Measurements from ENCODE around the gene MEAK7.

MEAK7 gene, protein sequence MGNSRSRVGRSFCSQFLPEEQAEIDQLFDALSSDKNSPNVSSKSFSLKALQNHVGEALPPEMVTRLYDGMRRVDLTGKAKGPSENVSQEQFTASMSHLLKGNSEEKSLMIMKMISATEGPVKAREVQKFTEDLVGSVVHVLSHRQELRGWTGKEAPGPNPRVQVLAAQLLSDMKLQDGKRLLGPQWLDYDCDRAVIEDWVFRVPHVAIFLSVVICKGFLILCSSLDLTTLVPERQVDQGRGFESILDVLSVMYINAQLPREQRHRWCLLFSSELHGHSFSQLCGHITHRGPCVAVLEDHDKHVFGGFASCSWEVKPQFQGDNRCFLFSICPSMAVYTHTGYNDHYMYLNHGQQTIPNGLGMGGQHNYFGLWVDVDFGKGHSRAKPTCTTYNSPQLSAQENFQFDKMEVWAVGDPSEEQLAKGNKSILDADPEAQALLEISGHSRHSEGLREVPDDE

DNA sequence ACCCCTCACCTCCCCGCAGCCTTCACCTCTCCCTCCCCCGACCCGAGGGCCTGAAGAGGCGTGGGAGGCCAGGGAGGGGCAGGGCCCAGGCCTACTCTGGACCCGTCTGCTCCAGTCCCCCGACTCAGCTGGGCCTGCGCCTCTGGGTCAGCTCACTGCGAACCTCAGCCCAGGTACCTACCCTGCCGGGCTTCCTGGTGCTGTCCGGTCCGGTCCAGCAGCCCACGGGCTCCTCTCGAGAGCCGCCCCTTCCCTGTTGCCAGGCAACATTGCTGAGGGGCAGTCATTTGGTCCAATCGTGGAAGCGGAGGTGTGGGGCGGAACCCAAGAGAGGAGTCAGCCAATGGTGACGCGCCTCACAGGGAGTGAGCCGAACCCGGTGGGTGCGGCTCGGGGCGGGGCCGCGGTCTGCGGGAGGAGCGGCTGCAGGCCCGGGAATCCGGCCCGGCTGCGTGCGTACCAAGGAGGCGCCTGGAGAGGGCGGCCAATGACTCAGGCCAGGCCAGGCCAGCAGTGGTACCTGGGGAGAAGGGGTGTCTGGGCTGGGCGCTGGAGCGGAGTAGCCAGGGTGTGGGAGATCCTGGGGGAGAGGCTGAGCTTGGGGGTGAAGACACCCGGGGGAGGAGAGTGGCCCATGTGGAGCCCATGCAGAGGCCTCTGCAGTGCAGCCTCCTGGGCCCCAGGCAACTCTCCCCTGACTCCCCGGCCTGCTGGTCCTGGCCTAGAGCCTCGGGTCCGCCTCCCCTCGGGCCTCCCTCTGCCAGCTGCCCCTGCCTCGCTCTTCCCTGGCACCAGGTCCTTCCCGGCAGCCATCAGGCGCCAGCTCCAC lies at the start of gene MEAK7:
Gene MEAK7, minus strand, starts transcription at position 240 of the 829 bp plus-strand sequence. CDS start 6,573 bp downstream, outside the sequence.
- DNase-seq: peak; percentile 41

DNA sequence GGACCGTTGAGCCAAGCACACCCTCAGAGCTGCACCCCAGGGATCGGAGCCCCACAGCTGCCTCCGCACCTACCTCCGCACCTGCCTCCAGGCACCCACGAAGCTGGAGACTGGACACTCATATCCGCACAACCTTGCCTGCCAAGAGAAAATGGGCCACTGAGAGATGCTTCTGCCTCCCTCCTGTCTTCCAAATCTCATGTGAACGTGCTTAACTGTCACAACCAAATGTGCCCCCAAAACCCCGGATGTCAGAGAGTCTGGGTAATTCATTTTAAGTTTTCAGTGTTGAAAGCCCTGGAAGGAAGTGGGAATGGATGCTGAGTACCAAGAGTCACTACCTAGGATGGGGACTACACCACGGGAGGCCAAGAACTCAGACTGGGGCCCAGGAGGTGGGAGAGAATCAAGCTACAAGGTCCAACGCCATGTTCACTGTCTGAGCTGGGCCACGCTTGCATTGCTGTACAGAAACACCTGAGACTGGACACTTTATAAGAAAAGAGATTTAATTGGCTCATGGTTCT lies 49.5 kb upstream of the MEAK7 start:
- no peak for DNase-seq

DNA sequence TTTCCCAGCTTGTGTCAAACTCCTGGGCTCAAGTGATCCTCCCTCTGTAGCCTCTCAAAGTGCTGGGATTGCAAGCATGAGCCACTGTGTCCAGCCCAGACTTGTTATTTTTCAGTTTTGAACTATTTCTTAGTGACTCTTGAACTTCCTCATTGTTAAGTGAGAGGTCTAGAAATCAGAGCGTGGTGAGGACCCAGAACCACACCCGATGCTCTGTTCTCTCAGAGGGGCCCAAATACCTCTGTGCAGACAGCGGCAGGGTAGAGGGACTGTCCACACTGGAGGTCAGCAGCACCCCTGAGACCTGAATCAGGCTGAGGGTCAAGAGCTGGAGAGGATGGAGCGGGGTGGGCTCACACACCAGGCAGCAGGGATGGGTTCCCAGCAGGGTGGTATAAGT lies 47.7 kb upstream of the MEAK7 start:
- DNase-seq: no peak

DNA sequence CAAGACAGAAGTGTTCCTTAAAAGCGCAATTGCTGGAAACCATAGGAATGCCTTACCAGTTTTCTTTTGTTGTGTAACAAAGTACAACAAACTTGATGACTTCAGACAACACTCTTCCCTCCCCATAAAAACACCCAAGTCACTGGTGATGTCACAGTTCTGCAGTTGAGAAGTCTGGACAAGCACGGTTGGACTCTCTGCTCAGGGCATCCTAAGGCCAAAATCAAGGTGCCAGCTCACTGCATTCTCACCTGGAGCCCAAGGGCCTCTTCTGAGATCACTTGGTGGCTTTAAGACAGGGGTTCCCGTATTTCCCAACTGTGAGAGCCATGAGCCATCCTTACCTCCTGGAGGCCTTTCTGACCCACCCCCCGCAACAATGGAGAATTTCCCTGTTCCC lies 45.6 kb upstream of the MEAK7 start:
- no peak for DNase-seq

DNA sequence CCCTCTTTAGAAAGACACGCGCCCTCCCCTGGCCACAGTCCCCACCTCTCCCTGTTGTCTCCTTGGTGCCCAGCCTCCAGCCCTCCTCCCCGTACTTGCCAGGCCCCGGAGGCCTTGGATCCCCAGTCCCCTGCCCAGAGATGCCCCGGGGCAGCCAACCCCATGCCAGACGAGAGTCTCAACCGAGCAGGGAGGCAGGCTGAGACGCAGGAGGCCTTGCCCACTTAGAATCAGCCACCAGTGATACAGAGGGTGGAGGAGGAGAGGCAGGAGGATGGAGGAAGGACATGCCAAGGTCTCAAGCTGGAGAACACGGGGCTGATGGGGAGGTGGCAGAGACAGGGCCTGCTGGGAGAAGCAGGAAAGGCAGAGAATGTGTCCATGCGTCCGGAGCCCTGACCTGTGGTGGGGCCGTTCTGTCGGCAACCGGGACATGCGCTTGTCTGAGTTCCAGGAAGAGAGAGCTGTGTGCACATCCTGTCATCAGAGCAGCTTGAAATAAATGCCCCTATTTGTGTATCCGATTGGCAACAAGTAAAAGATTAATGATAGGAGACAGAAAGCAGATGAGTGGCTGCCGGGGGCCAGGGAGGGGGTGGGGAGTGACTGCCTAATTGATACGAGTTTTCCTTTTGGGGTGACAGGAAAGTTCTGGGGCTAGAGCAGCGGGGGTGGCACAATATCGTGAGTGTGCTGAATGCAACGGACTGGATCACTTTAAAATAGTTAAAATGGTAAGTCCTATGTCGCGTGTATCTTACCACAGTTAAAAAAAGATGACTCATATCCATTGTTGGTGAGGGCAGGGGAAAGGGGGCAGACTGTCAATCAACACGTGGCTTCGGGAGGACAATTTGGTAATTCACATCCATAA lies 44.7 kb upstream of the MEAK7 start:
- DNase-seq: no peak

DNA sequence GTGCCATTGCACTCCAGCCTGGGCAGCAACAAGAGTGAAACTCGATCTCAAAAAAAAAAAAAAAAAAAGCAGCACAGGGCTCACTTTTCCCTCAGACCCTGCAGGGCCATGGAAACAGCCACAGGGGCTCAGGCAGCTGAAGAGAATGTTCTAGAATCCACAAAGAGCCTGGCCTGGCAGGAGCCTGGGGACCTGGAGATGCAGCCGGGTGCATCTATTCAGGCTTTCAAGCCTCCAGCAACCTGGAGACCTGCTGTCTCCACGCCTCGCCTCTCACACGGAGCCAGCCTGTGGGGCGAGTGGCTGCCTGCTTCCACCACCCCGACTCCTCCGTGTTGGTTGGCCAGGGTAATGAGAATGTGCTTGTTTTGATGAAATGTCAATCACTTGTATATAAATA lies 44.0 kb upstream of the MEAK7 start:
- no peak for DNase-seq

DNA sequence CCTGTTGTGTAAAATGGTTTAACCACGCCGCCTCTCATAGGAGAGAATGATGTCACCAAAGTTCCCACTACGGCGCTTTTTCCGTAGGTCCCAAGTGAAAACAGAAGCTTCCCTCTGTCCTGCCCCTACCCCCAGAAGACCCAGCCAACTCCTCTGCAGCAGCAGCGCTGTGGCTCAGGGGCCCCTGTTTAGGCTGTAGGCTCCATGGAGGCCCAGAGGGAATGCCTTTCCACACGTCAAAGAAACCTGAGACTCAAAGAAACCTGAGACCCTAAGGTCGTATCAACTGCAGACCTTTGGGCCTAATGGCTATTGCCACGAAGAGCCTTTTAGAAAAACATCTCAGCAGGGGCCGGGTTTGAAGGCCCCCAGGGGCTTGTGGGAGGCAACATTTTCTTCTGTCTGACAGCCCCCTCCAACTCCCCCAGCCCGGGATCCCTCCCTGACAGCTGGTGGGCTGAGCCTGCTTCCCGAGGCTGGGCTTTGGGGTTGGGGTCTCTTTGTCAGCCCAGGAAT lies 43.1 kb upstream of the MEAK7 start:
- no peak for DNase-seq

DNA sequence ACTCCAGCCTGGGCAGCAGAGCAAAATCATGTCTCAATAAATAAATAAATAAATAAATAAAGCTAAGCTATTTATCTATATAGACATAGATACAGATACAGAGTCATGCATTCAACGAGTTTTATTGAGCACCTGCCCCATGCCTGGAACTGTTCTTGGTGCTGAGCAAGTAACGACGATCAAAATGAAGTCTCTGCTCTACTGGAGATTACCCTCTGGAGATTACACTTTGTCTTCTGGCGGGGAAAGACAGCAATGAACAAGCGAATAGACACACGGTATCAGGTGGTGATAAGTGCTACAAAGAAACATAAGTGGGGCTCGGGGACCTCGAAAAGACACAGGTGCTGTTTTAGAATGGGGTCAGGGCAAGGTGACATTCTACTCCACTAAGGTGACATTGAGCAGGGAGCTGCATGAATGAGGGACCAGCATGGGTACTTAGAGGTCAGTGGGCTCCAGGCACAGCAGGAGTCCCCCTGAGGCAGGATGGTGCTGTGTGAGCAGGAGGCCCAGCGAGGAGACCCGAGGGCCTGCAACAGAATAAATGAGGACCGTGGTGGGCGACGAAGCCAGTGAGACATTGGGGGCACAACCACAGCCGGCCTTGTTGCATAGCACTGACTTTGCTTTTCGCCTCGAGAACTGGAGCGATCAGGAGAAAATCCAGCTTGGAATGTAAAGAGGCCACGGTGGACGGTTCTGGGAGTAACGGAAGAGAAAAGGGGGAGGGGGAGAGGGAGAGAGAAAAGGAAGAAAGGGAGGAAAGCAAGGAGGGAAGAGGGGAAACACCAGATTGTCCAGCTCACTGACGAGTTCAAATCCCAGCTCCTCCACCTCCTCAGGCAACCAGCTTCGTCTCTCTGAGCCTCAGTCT lies 42.4 kb upstream of the MEAK7 start:
- DNase-seq: no peak

DNA sequence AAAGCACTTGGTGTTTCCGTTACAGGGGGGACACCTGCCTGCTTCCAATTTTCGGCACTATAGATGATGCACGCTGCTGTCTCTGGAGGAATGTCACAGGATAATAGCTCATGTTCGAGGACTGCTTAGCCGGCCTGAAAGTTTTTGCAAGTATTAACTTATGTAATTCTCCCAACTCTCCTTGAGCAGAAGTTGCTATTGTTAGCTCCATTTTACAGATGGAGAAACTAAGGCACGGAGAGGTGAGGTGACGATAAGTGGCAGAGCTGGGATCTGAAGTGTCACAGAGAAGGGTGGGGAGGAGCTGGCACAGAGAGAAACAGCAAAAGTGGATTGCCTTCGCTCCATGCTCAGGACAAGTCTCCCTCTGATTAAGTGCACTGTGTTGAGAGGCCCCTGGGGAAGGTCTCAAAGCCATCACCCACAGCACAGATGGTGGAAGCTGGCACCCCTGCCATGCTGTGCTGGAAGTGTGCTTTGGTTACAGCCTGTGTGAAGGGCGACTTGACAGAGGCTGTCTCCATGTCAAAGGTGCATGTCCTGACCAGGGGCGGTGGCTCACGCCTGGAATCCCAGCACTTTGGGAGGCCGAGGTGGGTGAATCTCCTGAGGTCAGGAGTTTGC lies 40.8 kb upstream of the MEAK7 start:
- no peak for DNase-seq

DNA sequence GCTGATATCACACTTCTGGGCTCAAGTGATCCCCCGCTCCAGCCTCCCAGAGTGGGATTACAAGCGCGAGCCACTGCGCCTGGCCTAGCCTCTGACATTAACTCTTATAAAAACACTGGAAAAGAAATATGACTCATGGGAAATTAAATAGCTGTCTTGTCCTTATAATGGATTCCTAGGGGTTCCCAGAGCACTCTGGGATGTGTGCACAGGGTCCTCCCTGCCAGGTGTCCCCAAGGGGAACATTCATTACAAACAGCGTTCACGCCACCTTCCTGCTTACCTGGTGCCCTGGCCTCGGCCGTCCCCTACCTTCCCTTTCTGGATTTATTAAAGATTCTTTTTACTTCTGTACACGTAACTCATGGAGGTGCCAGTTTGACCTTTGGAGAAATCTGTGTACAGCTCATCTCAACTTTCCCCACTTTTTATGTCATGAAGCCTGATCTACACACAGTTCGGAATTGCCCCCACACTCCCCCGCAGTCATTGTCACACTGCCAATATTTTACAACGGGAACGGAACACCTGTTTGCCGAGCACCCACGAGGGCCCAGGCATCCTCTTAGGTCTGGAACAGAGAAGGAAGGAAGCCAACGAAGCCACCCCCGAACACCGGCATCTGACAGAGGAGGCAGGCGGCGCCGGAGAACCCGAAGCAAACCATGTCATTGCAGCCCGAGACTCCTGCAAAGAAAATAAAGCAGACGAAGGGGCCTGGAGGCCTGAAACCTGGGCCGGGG lies 39.7 kb upstream of the MEAK7 start:
- no peak for DNase-seq

DNA sequence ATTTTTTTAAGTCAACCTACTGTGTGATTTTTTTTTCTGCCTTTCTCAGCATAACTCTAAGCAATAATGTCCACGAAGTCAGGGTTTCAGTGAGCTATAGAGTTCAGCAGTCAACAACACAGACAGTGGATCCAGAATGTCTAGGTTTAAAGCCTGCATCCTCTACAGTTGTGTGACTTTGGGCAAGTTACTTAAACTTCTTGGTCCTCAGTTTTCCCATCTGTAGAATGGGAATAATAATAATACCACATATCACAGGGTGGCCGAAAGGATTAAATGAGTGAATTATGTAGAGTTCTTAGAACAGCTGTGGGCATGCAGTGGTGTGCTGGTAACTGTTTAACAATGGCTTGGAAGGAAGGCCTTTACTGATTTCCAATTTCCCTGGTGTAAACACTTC lies 38.8 kb upstream of the MEAK7 start:
- DNase-seq: no peak

DNA sequence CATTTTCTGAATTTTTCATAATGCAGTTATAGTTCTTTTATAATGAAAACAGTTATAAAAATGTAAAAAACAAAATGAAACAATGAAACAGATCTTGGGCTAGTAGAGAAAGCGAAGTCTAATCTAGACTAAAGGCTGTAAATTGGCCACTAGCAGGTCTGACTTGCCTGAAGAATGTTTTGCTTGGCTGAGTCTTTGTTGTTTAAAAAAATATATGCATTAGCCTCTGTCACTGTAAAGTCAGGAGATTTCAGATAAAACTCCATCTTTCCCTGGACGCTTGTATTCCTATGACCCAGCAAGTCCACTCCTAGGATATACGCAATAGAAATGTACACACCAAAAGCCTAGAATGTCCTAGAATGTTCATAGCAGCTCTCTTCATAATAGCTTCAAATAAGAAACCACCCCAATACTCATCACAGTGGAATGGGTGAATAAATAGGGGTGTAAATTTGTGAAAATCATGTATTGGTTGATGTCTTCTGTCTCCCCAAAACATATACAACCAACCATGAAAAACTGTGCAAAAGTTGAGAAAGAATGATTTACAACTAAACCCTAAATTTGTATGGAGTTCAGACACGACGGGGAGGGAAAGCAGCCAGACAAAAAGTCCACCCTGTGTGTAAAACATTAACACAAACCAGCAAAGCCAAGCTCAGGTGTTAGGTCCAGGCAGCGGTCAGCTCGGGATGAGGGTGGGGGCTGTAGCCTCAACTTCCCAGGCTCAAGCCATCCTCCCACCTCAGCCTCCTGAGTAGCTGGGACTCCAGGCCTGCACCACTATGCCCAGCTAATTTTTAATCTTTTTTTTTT lies 37.7 kb upstream of the MEAK7 start:
- no peak for DNase-seq

DNA sequence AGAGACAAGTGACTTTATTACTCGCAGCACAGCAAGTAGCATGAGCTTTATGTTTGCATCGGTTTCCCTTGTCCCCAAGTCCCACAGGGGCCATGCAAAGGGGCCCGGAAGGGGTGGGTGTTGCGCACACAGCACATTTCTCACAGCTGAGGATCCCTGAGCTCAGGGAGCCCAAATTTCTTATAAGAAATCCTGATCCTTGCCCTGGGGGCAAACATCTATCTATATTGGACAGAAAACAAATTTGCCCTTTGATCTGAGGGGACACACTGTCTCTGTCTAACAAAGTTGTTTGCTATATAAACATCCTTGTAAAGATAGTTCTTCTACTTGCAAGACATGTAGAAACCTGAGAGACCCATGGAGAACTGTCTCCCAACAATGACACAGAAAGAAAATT lies 35.7 kb upstream of the MEAK7 start:
- no peak for DNase-seq

DNA sequence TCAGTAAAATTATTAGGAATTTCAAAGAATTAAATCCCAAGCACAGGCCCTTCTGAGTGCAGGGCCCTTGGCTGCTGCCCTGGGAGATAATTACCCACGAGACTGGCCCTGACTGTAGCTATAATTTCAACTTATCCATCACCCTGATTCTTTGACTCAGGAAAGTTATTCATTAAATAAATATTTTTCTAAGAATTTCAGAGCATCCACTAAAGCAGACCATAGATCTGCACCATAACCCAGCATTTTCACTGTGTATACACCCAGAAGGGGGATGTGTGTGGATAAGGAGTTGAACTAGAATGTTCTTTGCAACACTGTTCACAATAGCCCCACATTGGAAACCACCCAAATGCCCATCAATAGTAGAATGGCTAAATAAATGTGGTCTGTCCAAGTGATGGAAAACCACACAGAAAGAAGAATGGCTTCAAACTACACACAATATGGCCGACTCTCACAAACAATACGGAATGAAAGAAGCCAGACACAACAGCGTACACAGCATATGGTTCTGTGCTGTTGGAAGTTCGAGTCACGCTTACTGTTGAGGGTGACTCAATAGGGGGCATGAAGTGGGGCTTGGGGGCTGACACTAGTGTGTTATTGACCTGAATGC lies 33.9 kb upstream of the MEAK7 start:
- DNase-seq: no peak

DNA sequence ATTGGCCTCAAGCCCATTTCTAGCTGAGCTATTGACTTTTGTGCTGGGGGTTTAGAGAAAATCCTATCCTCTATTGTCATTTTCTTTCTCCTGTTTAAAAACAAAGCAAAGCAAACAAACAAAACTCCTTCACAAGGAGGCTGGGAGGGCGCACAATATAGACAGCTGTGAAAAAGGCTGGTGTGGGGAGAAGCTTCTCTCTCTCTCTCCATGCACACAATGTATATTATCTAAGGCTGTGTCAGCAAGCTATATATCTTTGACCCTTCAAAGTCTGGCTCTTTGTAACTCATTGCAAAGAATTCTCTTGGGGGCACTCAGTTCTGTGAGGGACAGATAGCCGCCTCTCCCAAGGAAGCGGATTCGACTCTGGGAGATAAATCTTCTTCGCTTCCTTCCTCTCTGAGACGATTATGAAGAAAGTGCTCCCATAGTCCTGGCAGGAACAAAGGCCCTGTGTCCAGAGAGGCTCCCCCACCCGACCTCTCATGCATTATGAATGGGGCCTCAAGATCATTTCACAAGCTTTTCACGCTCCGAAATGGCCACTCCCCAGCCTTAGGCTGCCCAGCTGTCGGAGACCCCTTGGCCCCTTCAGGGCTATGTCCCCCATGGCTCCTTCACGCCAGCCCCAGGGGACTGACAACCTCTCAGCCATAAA lies 33.2 kb upstream of the MEAK7 start:
- no peak for DNase-seq

DNA sequence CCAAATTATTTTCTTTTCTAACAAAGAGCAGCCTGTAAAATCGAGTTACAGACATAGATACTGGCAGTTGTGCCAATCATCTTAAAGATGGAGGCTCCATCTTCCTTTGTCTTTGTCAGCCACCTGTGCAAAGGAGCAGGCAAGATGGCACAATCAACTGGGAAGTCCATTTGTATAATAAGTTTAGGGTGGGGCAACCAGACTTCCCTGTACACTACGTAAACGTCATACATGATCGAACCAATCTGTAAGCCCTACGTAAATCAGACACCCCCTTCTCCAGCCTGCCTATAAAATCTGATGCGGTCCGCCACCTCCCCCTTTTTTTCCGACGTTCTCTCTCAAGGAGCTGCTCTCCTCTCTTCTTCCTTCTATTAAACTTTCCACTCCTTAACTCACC lies 31.4 kb upstream of the MEAK7 start:
- DNase-seq: no peak

DNA sequence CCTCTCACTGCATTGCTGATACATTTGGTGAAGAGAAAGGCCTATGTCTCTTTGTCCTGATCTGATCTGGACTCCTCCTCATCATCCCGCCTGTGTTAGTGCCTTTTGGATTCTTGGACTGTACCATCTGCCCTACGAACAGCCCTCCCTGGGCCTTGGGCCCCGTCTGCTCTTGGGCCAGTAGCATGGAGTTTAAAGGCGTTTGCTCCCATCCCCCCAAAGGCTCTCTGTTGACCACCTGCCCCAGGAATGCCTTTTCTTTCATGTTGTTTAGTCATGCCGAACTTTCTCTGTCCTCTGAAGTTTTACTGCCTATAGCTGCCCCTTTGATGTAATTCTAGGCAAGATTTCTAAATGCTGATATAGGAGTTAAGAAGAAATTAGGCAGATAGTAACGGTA lies 30.9 kb upstream of the MEAK7 start:
- DNase-seq: no peak

DNA sequence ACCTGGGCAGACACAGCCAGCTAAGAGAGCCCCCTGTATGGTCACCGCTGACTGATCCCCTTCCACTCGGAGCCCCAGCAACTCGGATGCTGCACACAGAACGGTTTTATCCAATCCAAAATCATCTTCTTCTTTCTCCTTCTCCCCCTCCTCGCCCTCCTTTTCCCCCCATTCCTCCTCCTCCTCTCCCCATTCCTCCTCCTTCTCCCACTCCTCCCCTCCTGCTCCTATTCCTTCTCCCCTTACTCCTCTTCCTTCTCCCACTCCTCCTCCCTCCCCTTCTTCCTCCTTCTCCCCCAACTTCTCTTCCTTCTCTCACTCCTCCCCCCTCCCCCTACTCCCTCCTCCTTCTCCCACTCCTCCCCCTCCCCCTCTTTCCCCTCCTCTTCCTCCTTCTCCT lies 30.4 kb upstream of the MEAK7 start:
- no peak for DNase-seq

All from SIG-M5 (cell line).